GM18870 (cell line): ENCODE data around the gene SDC4.

Experiments used
- ATAC-seq: cut with Tn5 transposase; IDR thresholded peaks from one replicate; pipeline ENCODE4 v1.9.1; 2021; ENCODE audit warnings: moderate library complexity; ENCODE audit not compliant: unreplicated experiment

SDC4 gene

DNA sequence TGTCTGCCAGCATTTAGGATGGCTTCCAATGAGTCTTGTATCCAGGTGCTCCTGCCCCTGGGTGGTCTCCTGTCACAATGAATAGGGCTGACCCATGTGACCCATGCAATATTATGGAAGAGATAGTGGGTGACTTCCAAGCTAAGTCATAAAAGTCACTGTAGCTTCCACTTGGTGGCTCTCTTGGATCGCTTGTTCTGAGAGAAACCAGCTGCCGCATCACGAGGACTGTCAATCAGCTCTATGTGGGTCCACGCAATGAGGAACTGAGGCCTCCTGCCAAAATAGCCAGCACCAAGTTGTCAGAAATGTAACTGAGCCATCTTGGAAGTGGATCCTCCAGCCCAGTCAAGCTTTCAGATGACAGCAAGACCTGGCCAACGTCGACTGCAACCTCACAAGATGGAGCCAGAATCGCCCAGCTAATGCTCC is 25.3 kb downstream of the SDC4 start:
- ATAC-seq = no peak

DNA sequence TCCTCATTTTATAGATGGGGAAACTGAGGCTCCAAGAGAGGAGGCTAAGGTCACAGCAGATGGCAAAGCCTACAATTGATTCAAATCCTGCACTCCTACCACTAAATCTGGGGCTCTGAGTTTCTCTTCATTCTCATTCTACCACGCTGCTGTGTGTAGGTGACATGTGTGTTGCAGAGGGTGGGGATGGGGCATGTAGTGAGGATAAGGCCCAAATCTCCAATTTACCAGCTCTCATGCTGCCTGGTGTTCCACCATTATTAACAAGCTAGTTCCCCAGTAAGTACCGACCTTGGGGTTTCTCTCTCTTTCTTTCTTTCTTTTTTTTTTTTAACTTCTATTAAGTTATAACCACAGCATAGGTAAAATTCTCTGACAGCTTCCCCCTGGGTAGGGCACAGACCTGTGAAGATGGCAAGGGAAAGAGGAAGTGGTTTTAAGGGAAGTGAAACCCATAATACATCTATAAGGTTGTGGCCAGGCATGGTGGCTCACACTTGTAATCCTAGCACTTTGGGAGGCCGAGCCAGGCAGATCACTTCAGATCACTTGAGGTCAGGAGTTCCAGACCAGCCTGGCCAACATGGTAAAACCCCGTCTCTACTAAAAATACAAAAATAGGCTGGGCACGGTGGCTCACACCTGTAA is 27.2 kb downstream of the SDC4 start:
- peak; percentile 64 for ATAC-seq

DNA sequence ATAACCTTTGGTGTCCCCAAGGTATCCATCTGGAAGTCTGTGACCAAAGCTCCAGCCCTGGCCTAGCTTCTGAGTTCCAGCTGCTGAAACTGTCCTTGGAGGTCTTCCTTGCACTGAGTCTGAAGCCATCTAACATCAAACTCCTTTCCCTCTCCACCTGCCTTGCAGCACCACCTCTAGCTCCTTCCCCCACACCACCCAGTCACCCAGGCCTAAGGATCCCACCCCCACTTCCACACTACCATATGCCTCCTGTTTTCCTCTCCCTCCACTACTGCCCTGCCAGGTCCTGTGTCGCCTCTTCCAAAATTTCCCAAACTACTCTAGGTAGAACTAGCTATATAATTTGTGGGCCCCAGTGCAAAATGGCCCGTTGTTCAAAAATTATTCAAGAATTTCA is 29.3 kb downstream of the SDC4 start:
- no peak for ATAC-seq

DNA sequence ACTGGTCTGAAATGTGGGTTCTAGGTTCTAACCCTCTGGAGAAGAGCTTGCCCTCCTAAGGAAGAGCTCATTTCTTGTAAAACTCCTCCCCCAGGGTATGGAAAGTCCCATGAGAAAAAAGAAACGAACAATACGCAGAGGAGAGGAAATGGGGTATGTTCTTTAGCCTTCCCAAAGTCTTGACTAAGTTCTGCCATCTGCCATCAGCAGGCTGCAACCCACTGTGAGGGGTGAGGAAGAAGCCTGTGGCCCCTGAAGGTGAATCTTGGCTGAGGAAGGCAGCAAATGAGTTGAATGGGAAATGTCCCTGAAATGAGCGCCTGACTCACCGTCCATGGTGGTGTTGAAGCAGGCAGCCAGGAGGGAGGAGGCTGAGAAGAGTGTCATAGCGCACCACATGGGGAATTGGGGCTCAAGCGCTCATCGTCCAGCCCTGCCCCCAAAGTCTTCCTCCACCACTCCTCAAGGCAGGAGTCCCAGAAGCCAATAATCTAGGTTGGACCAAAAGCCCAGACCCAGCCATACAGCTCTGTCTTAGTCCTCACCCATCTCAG is 29.8 kb downstream of the SDC4 start:
- no peak for ATAC-seq

DNA sequence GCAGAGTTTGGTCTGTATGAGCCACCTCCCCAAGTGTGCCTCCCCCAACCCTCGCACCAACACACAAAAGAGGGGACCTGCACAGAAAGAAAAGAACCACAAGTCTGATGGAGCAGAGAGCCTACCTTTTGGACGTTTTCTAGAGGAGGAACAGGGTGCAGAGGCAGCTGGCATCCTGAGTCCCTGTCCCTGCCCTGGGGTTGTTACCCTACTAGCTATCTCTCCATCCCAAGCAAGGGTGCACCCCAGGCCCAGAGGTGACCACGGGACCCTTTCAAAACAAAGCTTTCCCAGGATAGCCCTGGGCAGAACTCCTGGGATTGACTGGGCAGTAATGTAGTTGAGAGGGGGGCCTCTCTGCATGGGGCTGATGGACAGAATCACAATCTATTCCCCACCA is 30.4 kb downstream of the SDC4 start:
- ATAC-seq = no peak

DNA sequence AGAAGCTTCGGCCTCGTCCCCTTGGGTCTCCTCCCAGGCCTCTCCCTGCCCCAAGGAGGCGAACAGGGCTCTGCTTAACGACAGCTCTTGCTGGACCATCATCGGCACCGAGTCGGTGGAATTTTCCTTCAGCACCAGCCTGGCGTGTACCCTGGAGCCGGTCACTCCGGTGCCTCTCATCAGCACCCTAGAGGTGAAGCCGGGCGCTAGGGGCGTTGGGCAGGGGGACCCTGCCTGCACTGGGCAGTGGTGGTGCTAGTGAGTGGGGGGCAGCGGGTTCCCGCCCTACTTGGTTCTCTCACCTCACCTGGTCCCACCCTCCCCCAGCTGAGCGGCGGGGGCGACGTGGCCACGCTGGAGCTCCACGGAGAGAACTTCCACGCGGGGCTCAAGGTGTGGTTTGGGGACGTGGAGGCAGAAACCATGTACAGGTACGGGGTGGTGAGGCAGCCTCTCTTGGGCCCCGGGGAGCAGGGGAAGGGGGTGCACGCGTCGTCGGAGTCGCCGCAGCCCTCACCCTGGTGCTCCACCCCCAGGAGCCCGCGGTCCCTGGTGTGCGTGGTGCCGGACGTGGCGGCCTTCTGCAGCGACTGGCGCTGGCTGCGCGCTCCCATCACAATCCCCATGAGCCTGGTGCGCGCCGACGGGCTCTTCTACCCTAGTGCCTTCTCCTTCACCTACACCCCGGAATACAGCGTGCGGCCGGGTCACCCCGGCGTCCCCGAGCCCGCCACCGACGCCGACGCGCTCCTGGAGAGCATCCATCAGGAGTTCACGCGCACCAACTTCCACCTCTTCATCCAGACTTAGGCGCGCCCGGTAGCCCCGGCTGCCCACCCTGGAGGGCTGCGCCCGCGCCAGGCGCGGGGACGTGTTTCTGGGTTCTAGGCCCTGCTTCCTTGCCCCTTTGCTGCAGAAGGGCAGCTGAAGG is 31.8 kb downstream of the SDC4 start:
- no peak for ATAC-seq

DNA sequence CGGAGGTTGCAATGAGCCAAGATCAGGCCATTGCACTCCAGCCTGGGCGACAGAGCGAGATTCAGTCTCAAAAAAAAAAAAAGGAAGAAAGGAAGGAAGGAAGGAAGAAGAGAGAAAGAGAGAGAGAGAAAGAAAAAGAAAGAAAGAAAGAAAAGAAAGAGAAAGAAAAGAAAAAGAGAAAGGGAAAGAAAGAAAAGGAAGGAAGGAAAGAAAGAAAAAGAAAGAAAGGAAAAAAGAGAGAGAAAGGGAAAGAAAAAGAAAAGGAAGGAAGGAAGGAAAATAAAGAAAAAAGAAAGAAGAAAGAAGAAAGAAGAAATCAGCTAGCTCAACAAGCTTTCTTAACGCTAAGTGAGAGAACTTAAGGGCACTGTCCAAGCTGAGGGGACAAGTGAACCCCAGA is 32.6 kb downstream of the SDC4 start:
- no peak for ATAC-seq

DNA sequence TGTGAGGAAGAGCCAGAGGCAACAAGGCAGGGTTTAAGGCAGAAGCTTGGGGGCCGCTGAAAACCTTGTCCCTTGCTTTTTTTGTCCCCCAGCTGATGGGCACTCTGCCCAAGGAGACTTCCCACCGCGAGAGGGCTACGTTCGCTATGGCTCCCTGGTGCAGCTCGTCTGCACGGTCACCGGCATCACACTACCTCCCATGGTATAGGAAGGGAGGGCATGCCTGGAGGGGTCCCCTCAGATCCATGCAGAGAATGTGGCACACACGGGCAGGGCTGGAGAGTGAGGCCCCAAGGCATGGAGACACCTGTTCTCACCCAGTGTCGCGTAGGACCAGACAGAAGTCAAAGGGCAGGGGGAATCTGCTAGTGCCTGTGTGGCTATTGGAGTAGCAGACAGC is 34.3 kb downstream of the SDC4 start:
- ATAC-seq = no peak

DNA sequence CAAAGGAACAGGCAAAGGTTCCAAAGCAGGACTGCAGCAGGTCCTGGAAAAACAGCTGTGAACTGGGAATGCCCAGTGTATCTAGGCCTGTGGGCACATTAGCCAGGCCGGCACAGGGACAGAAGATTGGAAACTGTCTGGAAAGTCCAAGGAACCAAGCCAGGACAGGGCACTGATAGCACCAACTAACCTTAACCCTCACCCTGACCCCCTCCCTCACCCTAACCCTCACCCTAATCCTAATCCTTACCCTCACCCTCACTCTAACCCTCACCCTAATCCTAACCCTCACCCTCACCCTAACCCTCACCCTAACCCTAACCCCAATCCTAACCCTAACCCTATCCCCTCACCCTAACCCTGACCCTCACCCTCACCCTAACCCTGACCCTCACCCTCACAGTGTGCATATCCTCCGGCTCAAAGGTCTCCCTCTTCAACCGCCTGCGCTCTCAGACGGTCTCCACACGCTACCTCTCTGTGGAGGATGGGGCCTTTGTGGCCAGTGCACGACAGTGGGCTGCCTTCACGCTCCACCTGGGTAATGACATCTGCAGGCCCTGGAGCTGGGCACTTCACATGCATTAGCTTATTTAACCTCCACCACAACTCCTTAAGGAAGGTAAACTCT is 35.0 kb downstream of the SDC4 start:
- no peak for ATAC-seq

DNA sequence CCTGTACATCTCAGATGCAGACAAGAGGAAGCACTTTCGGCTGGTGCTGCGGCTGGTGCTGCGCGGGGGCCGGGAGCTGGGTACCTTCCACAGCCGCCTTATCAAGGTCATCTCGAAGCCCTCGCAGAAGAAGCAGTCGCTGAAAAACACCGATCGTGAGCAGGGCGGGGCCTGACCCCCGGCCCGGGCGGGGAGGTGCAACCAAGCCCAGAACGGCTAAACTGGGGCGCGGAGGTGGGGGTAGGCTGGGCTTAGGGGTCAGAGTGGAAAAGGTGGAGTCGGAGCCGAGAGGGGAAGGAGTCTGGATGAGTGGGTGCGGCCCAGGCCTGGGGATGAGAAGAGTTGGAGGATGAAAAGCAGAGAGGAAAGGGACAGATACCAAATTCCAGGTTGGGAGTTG is 36.0 kb downstream of the SDC4 start:
- ATAC-seq = no peak

DNA sequence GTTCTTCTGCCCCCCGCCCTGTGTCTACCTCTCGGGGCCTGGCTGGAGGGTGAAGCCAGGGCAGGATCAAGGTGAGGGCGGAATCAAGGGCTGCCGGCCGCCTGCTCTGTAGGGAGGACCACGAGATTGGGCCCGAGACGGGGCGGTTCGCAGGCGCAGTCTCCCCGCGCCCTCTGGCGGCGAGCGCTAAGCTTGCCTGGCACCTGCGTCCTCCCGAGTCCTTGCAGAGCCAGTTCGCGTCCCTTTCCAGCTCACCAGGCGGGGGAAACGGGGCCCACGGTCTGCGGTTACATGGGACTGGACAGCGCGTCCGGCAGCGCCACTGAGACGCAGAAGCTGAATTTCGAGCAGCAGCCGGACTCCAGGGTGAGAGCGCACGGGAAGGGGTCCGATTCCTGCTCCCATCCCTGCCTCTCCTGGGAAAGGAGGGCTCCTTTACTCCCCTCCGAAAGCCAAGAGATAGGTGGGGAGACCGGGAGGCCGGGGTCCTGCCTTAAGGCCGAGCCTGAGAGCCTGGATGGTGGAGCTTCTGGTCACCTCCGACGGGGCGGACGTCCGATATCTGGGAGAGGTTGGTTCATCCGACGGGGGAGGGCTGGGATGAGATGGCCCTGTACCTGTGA is 36.5 kb downstream of the SDC4 start:
- ATAC-seq = no peak

DNA sequence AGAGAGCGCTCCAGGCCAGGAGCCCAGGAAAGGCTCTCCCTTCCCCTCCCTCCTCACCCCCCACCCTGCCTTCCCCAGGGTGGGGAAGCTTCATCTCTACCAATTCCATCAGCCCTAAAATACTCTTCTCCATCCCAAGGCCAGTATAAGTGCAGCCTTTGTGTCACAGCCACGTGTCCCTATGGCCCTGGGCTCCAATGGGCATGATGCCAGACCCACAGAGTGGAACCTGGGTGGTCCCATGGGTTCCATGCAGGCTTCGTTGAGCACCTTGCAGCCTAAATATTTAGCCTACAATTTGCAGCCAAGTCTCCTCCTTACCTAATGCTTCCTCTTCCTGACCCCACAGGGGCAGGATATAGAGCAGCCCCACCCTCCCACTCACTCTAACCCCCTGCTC is 39.1 kb downstream of the SDC4 start:
- no peak for ATAC-seq

DNA sequence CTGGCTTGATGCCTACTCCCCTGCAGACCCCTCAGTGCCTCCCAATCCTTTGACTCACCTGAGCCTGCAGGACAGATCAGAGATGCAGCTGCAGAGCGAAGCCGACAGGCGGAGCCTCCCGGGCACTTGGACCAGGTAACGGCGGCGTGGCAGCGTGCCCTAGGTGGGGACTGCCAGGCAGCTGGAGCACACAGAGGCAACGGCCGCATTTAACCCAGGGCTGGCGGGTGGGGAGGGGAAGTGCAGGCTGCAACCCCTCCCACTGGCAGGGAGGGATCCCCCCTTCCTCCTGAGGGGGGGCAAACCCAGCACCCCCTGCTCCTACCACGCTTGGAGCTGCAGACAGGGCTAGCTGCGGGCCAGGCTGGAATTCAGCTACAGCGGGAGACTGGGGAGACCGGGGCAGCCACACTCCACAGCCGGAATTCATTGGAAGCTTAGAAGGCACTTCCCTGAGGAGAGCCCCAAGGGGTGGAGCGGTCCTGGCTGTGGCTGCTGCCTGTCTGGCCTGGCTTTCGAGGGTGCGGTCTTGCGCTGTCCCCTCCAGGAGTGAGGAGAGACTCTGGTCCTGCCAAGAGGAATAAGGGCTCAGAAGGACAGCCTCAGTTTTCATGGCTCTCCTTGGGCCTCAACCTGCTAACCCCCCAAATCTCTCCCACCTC is 40.0 kb downstream of the SDC4 start, which contains the start of gene MATN4:
Gene MATN4, minus strand, starts transcription at position 183 of the 662 bp plus-strand sequence. CDS start 2,717 bp downstream, outside the sequence.
- no peak for ATAC-seq

DNA sequence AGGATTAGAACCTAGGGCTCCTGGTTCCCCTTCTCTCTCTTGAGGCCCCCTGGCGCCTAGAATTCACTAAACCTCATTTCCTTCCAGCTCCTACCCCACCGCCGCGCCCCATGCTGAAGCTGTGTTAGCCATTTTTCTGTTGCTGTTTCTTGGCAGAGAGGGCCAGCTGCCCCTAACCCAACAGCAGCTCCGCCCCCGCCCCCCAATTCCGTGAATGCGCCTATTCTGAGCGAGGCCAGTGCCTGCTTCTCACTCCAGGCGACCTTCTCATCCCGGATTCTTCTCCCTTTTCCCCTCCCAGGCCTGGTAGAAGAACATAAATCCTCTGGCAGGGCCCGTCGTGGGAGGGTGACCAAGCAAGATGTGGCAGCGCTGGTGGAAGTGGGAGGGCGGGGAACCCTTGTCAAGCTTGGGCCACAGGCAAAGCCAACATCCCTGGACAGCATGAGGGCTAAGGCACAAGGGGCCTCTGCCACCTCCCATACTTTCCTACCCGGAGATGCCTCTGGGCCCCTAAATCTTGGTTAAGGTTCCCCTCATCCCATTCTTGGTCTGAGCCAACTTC is 41.1 kb downstream of the SDC4 start:
- no peak for ATAC-seq

DNA sequence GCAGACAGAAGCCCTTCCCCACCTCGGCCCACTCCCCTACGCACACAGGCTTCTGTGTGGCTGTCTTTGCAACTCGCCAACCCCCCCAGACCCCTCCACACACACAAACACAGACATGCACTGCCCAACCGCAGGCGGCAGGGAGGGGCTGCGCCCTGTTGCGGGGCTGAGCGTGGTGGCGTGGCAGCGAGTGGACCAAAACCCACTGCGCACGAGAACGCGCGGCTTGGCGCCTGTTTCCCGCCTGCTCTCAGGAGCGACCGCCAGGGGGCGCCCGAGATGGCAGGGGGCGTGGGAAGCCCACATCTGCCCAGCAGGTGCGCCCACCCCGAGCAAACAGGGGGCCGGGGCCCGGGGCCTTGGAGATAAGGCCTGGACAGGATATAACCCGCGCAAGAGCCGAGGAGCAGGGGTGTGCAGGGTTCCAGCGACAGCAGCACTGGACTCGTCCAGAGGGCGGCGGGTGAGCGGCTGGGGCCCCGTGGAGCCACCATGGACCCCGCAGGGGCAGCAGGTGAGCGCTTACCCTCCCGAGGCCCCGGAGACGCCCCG is 41.7 kb downstream of the SDC4 start, which contains the start of gene RBPJL:
Gene RBPJL, plus strand, starts transcription at position 410 of the 552 bp plus-strand sequence. Its CDS starts 83 bp downstream, at position 493.
- ATAC-seq = no peak

DNA sequence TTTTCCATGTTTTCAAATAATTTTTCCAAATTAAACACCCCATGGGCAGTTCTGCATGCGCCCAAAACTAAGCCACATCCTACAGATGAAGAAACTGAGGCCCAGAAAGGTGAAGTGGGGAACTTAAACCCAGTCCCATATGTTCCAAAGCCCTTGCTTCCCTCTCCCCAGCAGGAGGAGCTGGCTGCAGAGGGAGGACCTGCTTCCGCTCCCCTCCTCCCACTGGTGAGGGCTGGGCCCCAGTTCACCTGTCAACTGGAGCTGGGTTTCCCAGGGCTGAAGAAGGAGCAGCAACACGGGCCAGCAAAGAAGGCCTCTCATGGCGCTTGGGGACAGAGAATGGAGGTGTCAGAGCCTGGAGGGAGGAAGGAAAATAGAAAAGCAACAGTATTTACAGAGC is 43.0 kb downstream of the SDC4 start:
- ATAC-seq = no peak

DNA sequence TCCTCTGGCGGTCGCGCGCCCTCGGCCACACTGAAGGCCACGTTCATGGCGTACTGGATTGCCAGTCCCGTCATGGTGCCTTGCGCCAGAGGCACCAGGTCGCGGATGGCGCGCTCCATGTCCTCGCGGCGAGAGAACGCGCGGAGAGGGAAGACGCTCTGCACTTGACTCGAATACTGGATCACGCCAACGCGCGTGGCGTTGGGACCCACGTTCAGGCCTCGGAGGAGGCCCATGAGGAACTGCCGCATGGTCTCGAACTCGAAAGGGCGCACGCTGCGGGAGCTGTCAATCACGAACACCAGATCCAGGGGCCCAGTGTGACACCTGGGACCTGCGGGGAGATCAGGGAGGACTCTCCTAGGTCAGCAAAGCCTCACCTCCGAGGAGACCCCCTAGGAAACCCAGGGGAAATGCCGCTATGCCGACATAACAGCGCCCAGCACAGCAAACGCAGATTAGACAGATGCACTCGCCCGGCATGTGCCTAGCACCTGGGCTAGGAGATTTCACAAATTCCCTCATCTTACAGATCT is 43.7 kb downstream of the SDC4 start:
- ATAC-seq = no peak

DNA sequence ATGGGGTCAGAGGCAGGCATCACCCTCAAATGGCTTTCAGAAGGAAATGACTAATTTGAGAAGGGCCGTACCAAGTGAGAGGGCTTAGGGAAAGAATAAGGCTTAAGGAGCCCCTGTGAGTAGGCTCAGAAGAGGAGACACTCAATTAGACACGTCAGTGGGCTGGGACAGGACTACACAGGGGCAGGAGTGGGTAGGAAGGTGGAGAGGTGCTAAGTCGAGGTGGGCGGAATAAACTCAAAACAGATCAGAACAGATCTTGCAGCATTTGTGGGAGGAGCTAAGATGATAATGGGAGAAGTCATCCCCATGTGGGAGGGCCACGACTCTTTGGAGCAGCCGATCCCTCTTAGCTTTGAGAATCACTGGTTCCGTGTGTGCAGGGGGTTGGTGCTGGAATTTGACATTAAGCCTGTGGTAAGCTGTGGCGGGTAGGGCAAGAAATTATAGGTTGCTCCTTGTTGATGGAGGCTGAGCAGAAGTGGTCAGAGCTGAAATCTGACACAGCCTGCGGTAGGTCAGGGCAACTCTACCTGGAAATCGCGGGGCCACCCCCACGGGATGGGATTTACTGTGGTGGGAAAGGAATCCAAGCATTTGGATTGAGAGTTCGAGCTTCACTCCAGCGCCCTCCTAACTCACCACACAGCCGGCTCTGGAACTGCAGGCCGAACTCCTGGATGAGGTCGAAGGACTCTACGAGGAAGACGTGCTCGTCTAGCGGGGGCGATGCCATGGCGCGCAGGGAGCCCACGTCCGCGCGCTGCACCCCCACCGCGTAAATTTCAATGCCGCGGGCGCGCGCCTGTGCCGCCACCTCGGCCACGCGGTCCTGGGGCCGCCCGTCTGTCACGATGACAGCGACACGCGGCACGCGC is 44.4 kb downstream of the SDC4 start:
- no peak for ATAC-seq
